ENCODE measurements around the gene NMRK1. TPM values are rescaled to one million over a fixed set of nuclear protein-coding genes. Genes with fewer than 3 reads are reported as not detected.

NMRK1 gene
- total RNA-seq, 6 donors from 2014 or later: 17.5 to 46.6 (median 27.3) TPM

GRCh38 chr9:75054368-75055001 is 33.5 kb downstream of the NMRK1 start:
- Histone ChIP-seq H3K4me1 (no peaks in the 10 kb centered on the region), H3K36me3 (no peaks in the 10 kb centered on the region), H3K27ac (no peak overlapping the region), H3K9me3 (no peaks in the 10 kb centered on the region), H3K4me3 (no peak overlapping the region), H3K27me3 (no peaks in the 10 kb centered on the region)
- 79 to 80% methylated on average over 5 of the region's 5 CpGs for WGBS, 2 donors
- ATAC-seq (ENCODE audit: low FRiP score in 2 of 2) (no peak), DNase-seq (no peak)
- TF ChIP-seq POLR2AphosphoS5 (IDR thresholded peaks at IDR 0.05) (no peak), EP300 (IDR thresholded peaks at IDR 0.05) (no peak)
- TF ChIP-seq, protein P1, sequence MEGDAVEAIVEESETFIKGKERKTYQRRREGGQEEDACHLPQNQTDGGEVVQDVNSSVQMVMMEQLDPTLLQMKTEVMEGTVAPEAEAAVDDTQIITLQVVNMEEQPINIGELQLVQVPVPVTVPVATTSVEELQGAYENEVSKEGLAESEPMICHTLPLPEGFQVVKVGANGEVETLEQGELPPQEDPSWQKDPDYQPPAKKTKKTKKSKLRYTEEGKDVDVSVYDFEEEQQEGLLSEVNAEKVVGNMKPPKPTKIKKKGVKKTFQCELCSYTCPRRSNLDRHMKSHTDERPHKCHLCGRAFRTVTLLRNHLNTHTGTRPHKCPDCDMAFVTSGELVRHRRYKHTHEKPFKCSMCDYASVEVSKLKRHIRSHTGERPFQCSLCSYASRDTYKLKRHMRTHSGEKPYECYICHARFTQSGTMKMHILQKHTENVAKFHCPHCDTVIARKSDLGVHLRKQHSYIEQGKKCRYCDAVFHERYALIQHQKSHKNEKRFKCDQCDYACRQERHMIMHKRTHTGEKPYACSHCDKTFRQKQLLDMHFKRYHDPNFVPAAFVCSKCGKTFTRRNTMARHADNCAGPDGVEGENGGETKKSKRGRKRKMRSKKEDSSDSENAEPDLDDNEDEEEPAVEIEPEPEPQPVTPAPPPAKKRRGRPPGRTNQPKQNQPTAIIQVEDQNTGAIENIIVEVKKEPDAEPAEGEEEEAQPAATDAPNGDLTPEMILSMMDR (IDR thresholded peaks at IDR 0.05): no peak

DNA sequence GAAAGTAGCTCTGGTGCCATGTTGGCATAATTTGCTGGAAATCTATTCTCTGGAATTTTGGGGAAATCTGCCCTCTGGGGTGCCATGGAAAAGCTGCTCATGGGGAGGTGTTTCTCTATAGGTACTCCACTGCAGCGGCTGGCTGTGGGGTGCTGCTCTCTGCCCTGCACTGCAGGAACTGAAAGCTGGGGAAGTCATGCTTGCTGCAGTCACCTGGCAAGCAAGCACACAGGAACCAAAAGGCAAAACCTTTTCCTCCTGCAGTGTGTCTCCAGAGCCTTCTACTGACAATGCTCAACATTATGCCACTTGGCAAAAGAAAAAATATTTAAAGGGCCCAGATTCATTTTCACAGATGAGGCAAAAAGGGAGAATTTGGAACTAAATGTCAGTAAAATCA is 34.1 kb downstream of the NMRK1 start:
- peak in 1 of 2 donors; percentile 16 for DNase-seq
- no peak overlapping the region for H3K4me3 ChIP-seq
- H3K36me3 ChIP-seq: no peaks in the 10 kb centered on the region
- no peak overlapping the region for H3K27ac ChIP-seq
- no peak for TF ChIP-seq POLR2AphosphoS5 (IDR thresholded peaks at IDR 0.05)
- TF ChIP-seq EP300 (IDR thresholded peaks at IDR 0.05): no peak
- TF ChIP-seq, protein P1 (IDR thresholded peaks at IDR 0.05): no peak
- no peak for TF ChIP-seq POLR2A (IDR thresholded peaks at IDR 0.05)
- no peaks in the 10 kb centered on the region for H3K27me3 ChIP-seq
- ATAC-seq (ENCODE audit: low FRiP score in 2 of 2): no peak
- H3K9me3 ChIP-seq: no peaks in the 10 kb centered on the region
- H3K4me1 ChIP-seq: no peaks in the 10 kb centered on the region
- WGBS, 2 donors: 86 to 100% methylated on average over 1 of the region's 1 CpG

GRCh38 chr9:75051285-75051684 is 36.7 kb downstream of the NMRK1 start:
- Histone ChIP-seq H3K9me3 (no peaks in the 10 kb centered on the region), H3K27ac (no peak overlapping the region), H3K4me1 (no peaks in the 10 kb centered on the region), H3K4me3 (no peak overlapping the region), H3K27me3 (no peaks in the 10 kb centered on the region), H3K36me3 (no peaks in the 10 kb centered on the region)
- no peak for DNase-seq
- ATAC-seq (ENCODE audit: low FRiP score in 2 of 2): no peak
- TF ChIP-seq POLR2AphosphoS5 (IDR thresholded peaks at IDR 0.05): no peak
- no peak for TF ChIP-seq POLR2A (IDR thresholded peaks at IDR 0.05)
- TF ChIP-seq, protein P1 (IDR thresholded peaks at IDR 0.05): no peak
- no peak for TF ChIP-seq EP300 (IDR thresholded peaks at IDR 0.05)

GRCh38 chr9:75047506-75047905 is 40.4 kb downstream of the NMRK1 start:
- H3K27me3 ChIP-seq: no peaks in the 10 kb centered on the region
- TF ChIP-seq, protein P1 (IDR thresholded peaks at IDR 0.05): no peak
- TF ChIP-seq POLR2AphosphoS5 (IDR thresholded peaks at IDR 0.05) (no peak), POLR2A (IDR thresholded peaks at IDR 0.05) (no peak), EP300 (IDR thresholded peaks at IDR 0.05) (no peak)
- no peaks in the 10 kb centered on the region for H3K36me3 ChIP-seq
- H3K4me3 ChIP-seq: no peak overlapping the region
- ATAC-seq (ENCODE audit: low FRiP score in 2 of 2) (no peak), DNase-seq (no peak)
- 47 to 50% methylated on average over 2 of the region's 2 CpGs for WGBS, 2 donors
- H3K4me1 ChIP-seq: no peaks in the 10 kb centered on the region
- no peak overlapping the region for H3K27ac ChIP-seq
- H3K9me3 ChIP-seq: no peaks in the 10 kb centered on the region

DNA sequence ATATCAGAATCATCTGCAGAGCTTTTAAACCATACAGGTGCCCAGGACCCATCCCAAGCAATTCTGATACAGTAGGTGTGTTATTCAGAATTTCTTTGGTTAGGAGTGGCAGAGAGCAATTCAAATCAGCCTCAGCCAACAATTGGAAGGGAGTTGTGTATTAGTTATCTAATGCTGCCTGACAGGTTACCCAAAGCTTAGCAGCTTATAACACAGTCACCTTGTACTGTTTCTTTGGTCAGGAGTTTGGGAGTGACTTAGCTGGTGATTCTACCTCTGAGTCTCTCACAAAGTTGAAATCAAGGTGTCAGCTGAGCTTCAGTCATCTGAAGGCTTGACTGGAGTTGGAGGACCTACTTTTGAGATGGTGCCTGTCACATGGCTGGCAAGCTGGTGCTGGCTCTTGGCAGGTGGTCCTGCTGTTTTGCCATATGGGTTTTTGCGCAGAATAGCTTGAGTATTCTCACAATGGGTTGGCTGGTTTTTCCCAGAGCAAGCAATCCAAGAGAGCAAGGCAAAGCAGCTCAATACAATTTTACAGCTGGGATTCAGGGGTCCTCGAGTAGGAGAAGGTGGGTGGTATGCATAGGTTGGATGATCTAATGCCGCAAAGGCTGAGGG is 41.1 kb downstream of the NMRK1 start:
- Histone ChIP-seq H3K4me3 (no peak overlapping the region), H3K36me3 (no peaks in the 10 kb centered on the region), H3K27ac (no peak overlapping the region), H3K9me3 (no peaks in the 10 kb centered on the region), H3K27me3 (no peaks in the 10 kb centered on the region), H3K4me1 (no peaks in the 10 kb centered on the region)
- no peak for ATAC-seq (ENCODE audit: low FRiP score in 2 of 2)
- 89 to 90% methylated on average over 3 of the region's 3 CpGs for WGBS, 2 donors
- no peak for DNase-seq
- TF ChIP-seq EP300 (IDR thresholded peaks at IDR 0.05) (no peak), POLR2AphosphoS5 (IDR thresholded peaks at IDR 0.05) (no peak), POLR2A (IDR thresholded peaks at IDR 0.05) (no peak)
- TF ChIP-seq, protein P1 (IDR thresholded peaks at IDR 0.05): no peak

All from upper lobe of left lung (tissue), 6 donors.